ENCODE results near the gene ORM2.
"Not testable (repeated sequence)": the region's sequence is repeated elsewhere in the genome, so short reads cannot be mapped to it uniquely, and the experiment has no call there.

Gene ORM2

DNA sequence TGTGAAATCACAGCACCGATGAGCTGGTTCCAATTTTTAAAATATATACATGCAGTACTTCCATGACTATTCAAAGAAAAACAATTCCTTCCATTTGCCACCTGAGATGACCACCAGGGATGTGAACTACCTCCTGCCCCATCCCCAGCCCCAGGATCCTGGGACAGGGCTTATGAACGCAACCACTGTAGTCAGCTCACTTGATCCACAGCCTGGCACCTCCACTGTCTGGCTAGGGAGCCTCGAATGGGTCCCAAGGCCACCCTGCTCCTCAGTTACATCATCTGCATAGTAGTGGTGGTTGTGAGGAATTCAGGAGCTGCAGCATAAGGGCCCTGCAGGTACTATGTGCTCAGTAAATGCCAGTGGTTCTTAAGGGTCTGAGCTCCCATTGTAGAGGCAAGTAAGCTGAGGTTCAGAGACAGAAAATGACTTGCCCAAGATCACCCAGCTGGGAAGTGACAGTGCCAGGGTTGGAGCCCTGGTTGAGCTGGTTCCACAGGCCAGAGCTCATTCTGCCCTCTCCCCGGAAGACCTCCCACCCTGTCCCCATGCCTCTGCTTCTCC is 2.9 kb downstream of the ORM2 start:
- not testable (repeated sequence) for DNase-seq

GRCh38 chr9:114333718-114334117 is 4.0 kb downstream of the ORM2 start:
- DNase-seq: not testable (repeated sequence)

- DNase-seq: no peak
These were observed 4.8 kb downstream of the ORM2 start for GRCh38 chr9:114334490-114334889.

GRCh38 chr9:114335745-114336144 is 6.1 kb downstream of the ORM2 start:
- no peak for DNase-seq

DNA sequence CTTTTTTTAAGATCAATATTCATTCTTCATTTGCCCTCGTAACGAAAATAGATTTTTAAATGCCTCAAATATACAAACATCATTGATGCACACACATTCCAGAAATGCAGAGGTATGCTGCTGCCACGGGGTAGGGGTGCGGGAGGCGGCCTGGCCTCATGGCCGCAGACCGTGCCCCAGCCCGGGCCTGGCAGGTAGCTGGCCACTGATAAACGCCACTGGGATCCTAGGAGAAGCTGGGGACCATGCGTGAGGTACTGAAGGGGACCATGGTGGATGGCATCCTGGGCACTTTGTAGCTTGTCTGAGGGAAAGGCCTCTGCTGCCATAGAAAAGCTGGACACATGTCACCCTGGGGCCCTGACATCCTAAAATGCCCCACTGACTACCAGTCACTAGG is 6.5 kb downstream of the ORM2 start:
- DNase-seq: no peak

- no peak for DNase-seq
These were observed 7.2 kb downstream of the ORM2 start for GRCh38 chr9:114336699-114337395.

- no peak for DNase-seq
These were observed 8.5 kb downstream of the ORM2 start for GRCh38 chr9:114338187-114338586.

- DNase-seq: peak; percentile 66 to 70
These were observed 9.7 kb downstream of the ORM2 start for GRCh38 chr9:114339130-114339908.

DNA sequence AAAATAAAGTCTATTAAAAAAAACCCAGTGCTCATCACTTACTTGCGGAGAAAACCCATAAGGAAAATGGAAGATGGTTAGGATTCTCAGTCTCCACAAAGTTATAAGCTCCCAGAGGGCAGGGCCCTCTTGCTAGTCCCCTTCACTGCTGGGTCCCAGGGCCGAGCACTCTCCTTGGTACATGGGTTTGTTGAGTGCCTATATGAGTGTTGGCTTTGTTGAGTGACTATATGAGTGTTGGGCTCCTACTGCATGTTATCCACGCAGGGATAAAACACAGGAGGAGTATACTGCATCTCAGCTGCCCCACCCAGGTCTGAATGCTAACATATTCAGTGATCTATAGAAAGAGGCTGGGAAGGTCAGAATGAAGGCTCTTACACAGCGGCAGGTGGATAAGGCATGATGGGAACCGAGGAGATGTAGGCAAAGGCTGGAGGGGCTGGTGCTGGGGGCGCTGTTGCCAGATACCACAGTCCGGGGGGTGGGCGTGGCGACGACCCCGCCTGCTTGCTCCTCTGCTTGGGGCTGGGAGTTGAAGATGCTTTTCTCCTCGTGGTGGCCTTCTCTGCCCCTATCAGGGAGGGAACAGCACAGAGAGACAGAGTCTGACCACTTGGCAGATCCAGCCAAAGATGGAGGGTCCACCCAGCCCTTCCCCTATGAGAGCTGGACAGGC is 11.6 kb downstream of the ORM2 start:
- no peak for DNase-seq

- no peak for DNase-seq
These were observed 12.3 kb downstream of the ORM2 start for GRCh38 chr9:114341991-114342390.

DNA sequence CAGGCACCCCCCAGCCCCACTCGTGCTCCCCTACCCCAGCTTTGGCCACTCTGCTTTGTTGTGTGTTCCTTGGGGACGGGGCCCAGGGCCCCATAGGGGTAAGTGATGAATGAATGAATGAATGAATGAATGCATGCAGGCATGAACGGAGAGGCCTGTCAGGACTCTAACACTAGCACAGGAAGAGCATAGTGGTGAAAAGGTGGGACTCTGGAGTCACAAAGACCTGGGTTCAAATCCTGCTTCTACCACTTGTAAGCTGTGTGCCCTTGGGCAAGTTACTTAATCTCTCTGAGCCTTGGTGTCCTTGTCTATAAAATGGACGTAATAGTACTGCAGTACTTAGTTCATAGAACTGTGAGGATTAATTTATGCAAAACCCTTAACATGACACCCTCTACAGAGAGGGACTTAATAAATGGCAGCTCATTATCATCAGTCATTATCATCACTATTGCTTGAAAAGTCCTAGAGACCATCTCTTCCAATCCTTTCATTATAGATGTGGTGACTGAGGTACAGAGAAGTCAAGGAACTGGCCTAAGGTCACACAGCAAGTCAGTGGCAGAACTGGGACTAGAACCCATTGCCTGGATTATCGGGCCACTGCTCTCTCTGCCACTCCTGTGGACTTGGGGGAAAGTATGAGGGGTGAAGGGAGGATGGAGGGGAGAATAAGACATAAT is 13.2 kb downstream of the ORM2 start:
- no peak for DNase-seq

GRCh38 chr9:114343471-114344187 is 14.0 kb downstream of the ORM2 start:
- DNase-seq: no peak

DNA sequence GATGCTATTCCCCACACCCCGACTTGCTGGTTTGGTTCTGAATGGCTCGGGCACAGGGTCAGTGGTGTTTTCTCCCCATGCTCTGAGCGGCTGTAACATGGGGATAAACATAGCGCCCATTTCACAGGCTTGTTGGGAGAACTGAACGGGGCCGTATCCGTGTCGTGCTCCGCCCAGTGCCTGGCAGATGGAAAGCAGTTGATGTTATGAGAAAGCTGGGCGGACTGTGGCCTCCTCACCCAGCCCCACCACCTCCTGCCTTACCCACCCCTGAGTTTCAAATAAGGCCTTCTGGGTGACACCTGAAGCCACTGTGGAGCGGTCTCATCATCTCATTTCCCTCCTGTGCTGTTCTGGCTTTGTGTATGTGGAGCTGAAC is 14.5 kb downstream of the ORM2 start:
- DNase-seq: no peak

- no peak for DNase-seq
These were observed 15.0 kb downstream of the ORM2 start for GRCh38 chr9:114344692-114345091.

DNA sequence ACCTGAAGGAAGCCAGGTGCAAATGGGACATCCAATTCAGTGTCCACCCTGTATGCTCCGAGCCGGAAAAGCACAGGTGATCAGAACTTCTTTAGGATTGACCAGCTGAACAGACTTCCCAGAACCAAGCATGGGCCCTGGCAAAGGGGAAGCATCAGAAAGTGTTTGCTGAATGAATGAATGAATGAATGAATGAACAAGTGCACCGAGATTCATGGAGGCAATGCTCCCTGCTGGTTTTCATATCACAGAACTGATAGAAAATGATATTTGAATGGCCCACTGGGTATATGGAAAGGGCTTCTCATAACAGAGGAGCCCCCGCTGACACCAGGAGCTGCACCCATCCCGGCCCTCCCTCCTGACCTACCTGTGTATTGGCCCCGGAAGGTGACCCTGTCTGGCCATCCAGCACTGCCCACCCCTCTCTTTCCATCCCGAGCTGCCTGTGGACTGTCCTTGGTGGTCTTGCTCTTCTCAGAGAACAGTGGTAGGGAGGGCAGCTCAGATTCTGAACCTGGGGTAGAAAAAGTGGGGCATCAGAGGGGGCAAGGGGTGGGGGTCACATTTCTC is 15.9 kb downstream of the ORM2 start:
- DNase-seq: no peak

- no peak for DNase-seq
These were observed 16.5 kb downstream of the ORM2 start for GRCh38 chr9:114346146-114346545.

- DNase-seq: no peak
These were observed 18.0 kb downstream of the ORM2 start for GRCh38 chr9:114347675-114348074.

GRCh38 chr9:114348261-114348905 is 18.7 kb downstream of the ORM2 start:
- DNase-seq: no peak

GRCh38 chr9:114348906-114349482 is 19.3 kb downstream of the ORM2 start:
- DNase-seq: peak; percentile 97 to 100

- DNase-seq: no peak
These were observed 20.2 kb downstream of the ORM2 start for GRCh38 chr9:114349713-114350480.
